Gastrocnemius medialis (tissue), 4 donors: ENCODE data around the gene RCSD1. TPM values are rescaled to one million over a fixed set of nuclear protein-coding genes. Genes with fewer than 3 reads are reported as not detected.

Experiments
- ATAC-seq, 2 donors: fragments of 150-250 bp; one replicate each; pipeline ENCODE4 v1.9.1; 2016
- DNase-seq, 2 donors: peaks; one replicate each; pipeline ENCODE4 v3.0.0-alpha.2; 2019
- H3K27ac ChIP-seq, 4 donors: fragments of 200-600 bp; sonication (generic); 1 replicate in 1 of 4; 2 replicates in 3 of 4; pipeline ENCODE4 v1.5.1; 2016 to 2018; ENCODE audit warnings: mild to moderate bottlenecking in 2 of 4, moderate library complexity in 1 of 4
- H3K27me3 ChIP-seq, 3 donors: fragments of 200-600 bp; sonication (generic) in 2 of 3; 1 replicate in 1 of 3; 2 replicates in 2 of 3; pipeline versions ENCODE4 v1.5.1 to v1.6.0; 2016 to 2019; ENCODE audit warnings: mild to moderate bottlenecking in 1 of 3, moderate library complexity in 1 of 3
- H3K36me3 ChIP-seq, 2 donors: fragments of 200-600 bp; sonication (generic) in 1 of 2; one replicate each; pipeline ENCODE4 v1.5.1; 2017 to 2018
- H3K4me1 ChIP-seq, 2 donors: fragments of 200-600 bp; sonication (generic) in 1 of 2; one replicate each; pipeline ENCODE4 v1.5.1; 2016 to 2017; ENCODE audit warnings: mild to moderate bottlenecking in 2 of 2
- H3K4me3 ChIP-seq, 4 donors: fragments of 200-600 bp; sonication (generic) in 3 of 4; 1 replicate in 1 of 4; 2 replicates in 3 of 4; pipeline ENCODE4 v1.5.1; 2016 to 2019; ENCODE audit warnings: mild to moderate bottlenecking in 2 of 4
- H3K9me3 ChIP-seq, 3 donors: fragments of 200-600 bp; sonication (generic) in 2 of 3; 1 replicate in 1 of 3; 2 replicates in 2 of 3; pipeline ENCODE4 v1.5.1; 2016 to 2019
- CTCF ChIP-seq, 5 experiments: fragments of 450-650 bp in 3 of 5; fragments of 200-600 bp in 2 of 5; sonication (generic) in 2 of 5; IDR thresholded peaks in 4 of 5; conservative IDR thresholded peaks in 1 of 5; 1 replicate in 4 of 5; 2 replicates in 1 of 5; pipeline ENCODE4 v1.5.1; 2016 to 2019; ENCODE audit warnings: antibody characterized with exemption in 5 of 5, mild to moderate bottlenecking in 3 of 5, moderate library complexity in 3 of 5
- POLR2A ChIP-seq, 2 donors: fragments of 450-650 bp; IDR thresholded peaks; one replicate each; pipeline ENCODE4 v1.6.1; 2017; ENCODE audit warnings: antibody characterized with exemption in 2 of 2, mild to moderate bottlenecking in 2 of 2, moderate library complexity in 2 of 2
- in situ Hi-C, 4 donors: fragments of 200-750 bp; cut with MboI; loops; one replicate each; pipeline versions ENCODE4 v1.15.0 to v1.8.0; 2017; ENCODE audit warnings: low sequenced_read_pairs in 4 of 4
- intact Hi-C: fragments of 100-400 bp; cut with DNase I; formaldehyde crosslinking; loops from one replicate; pipeline ENCODE4 v1.15.1; 2023; ENCODE audit warnings: low total_unique reads
- total RNA-seq, 4 donors: library from RNA; depleted of rRNA; stranded (reverse); fragments of >200 nt; gene quantifications; one replicate each; pipeline versions ENCODE4 v1.1.0 to v1.2.3, GENCODE V29; 2016

Gene RCSD1
- total RNA-seq, 4 donors from 2014 or later, result 6.0 to 14.8 (median 7.5) TPM

GRCh38 chr1:167616521-167616920, 13.5 kb upstream of the RCSD1 start:
- H3K4me3 ChIP-seq, result no peak overlapping the region
- H3K36me3 ChIP-seq, result no peaks in the 10 kb centered on the region
- TF ChIP-seq POLR2A (IDR thresholded peaks at IDR 0.05) (no peak), CTCF (IDR thresholded peaks at IDR 0.05 in 4 of 5, conservative IDR thresholded peaks at IDR 0.05 in 1 of 5) (no peak)
- H3K27me3 ChIP-seq, result no peaks in the 10 kb centered on the region
- intact Hi-C loops (no loop called here), in situ Hi-C loops (loop anchor here in 1 of 4 donors (25.0 kb wide), 1 partner anchor 196 kb away; no protein-coding TSS in a partner anchor)
- H3K4me1 ChIP-seq, result peaks cover 0 to 15% of the 10 kb centered on the region in 2 donors
- DNase-seq (no peak), ATAC-seq (no peak)
- no peaks in the 10 kb centered on the region for H3K9me3 ChIP-seq
- H3K27ac ChIP-seq, result peak overlapping the region; percentile 54 to 76 (median 71)

- in situ Hi-C loops, result loop anchor here in 1 of 4 donors (25.0 kb wide), 1 partner anchor 195 kb away; no protein-coding TSS in a partner anchor
- ATAC-seq (peak; percentile 80 to 85), DNase-seq (peak; percentile 22 to 56)
- no peaks in the 10 kb centered on the region for H3K9me3 ChIP-seq
- peak overlapping the region in 1 of 4 donors; percentile 6 for H3K4me3 ChIP-seq
- H3K36me3 ChIP-seq, result no peaks in the 10 kb centered on the region
- H3K27me3 ChIP-seq, result no peaks in the 10 kb centered on the region
- H3K4me1 ChIP-seq, result peaks cover 0 to 15% of the 10 kb centered on the region in 2 donors
- no peak for TF ChIP-seq CTCF (IDR thresholded peaks at IDR 0.05 in 4 of 5, conservative IDR thresholded peaks at IDR 0.05 in 1 of 5)
- TF ChIP-seq POLR2A (IDR thresholded peaks at IDR 0.05), result no peak
- H3K27ac ChIP-seq, result peak overlapping the region; percentile 54 to 76 (median 71)
- intact Hi-C loops, result no loop called here
Observed at GRCh38 chr1:167617153-167618147, 12.6 kb upstream of the RCSD1 start.

- DNase-seq, result no peak
- no peak for TF ChIP-seq POLR2A (IDR thresholded peaks at IDR 0.05)
- no peak for TF ChIP-seq CTCF (IDR thresholded peaks at IDR 0.05 in 4 of 5, conservative IDR thresholded peaks at IDR 0.05 in 1 of 5)
- H3K36me3 ChIP-seq, result no peaks in the 10 kb centered on the region
- H3K27me3 ChIP-seq, result no peaks in the 10 kb centered on the region
- no peak overlapping the region for H3K4me3 ChIP-seq
- peaks cover 0 to 15% of the 10 kb centered on the region in 2 donors for H3K4me1 ChIP-seq
- intact Hi-C loops, result no loop called here
- ATAC-seq, result no peak
- peak overlapping the region; percentile 54 to 76 (median 71) for H3K27ac ChIP-seq
- H3K9me3 ChIP-seq, result no peaks in the 10 kb centered on the region
- in situ Hi-C loops, result loop anchor here in 1 of 4 donors (25.0 kb wide), 1 partner anchor 194 kb away; no protein-coding TSS in a partner anchor
Observed at GRCh38 chr1:167618366-167618765, 11.7 kb upstream of the RCSD1 start.

- in situ Hi-C loops, result loop anchor here in 1 of 4 donors (25.0 kb wide), 1 partner anchor 194 kb away; no protein-coding TSS in a partner anchor
- intact Hi-C loops, result no loop called here
- H3K27ac ChIP-seq, result peak overlapping the region in 2 of 4 donors; percentile 72 to 76
- ATAC-seq (no peak), DNase-seq (no peak)
- H3K36me3 ChIP-seq, result no peaks in the 10 kb centered on the region
- H3K27me3 ChIP-seq, result no peaks in the 10 kb centered on the region
- TF ChIP-seq POLR2A (IDR thresholded peaks at IDR 0.05) (no peak), CTCF (IDR thresholded peaks at IDR 0.05 in 4 of 5, conservative IDR thresholded peaks at IDR 0.05 in 1 of 5) (no peak)
- peaks cover 0 to 15% of the 10 kb centered on the region in 2 donors for H3K4me1 ChIP-seq
- H3K4me3 ChIP-seq, result no peak overlapping the region
- no peaks in the 10 kb centered on the region for H3K9me3 ChIP-seq
Observed at GRCh38 chr1:167618789-167619188, 11.2 kb upstream of the RCSD1 start.
